Measurements from ENCODE around the gene LAS1L.

- TF ChIP-seq EZH2 (IDR thresholded peaks at IDR 0.05; ENCODE audit: insufficient read depth, poor library complexity, severe bottlenecking): no peak
- TF ChIP-seq EZH2phosphoT487 (IDR thresholded peaks at IDR 0.05; ENCODE audit: insufficient read depth, low read depth): no peak
These were observed 58.0 kb downstream of the LAS1L start for GRCh38 chrX:65476564-65476963.
